WTC11 (cell line): ENCODE measurements around the gene MLF2. TPM values are rescaled to one million over a fixed set of nuclear protein-coding genes. Genes with fewer than 3 reads are reported as not detected.

Source experiments
- ATAC-seq: fragments of 200-7000 bp; cut with Tn5 transposase; 2 replicates; pipeline ENCODE4 v1.10.0; 2021; ENCODE audit warnings: mild to moderate bottlenecking, moderate library complexity
- CTCF ChIA-PET: fragments of 300-600 bp; sonication (Branson Sonifier 250); formaldehyde crosslinking; loops from one replicate; lab custom pipeline; 2021; ENCODE audit warnings: antibody characterized with exemption; lab: Charles Lee
- POLR2A ChIA-PET: fragments of 350-600 bp; sonication (Branson Sonifier 250); formaldehyde crosslinking; loops from one replicate; lab custom pipeline; 2021; ENCODE audit warnings: antibody characterized with exemption; lab: Charles Lee
- DNase-seq: peaks from one replicate; pipeline ENCODE4 v3.0.0; 2021; ENCODE audit warnings: low spot score
- H3K27ac Mint-ChIP-seq: 2 replicates; pipeline ENCODE4 v1.8.0; 2021; ENCODE audit warnings: mixed read lengths
- H3K27me3 Mint-ChIP-seq: 2 replicates; pipeline ENCODE4 v1.8.0; 2021; ENCODE audit warnings: low read depth, mild to moderate bottlenecking, moderate library complexity, mixed read lengths
- H3K36me3 Mint-ChIP-seq: 2 replicates; pipeline ENCODE4 v1.8.0; 2021; ENCODE audit warnings: mixed read lengths
- H3K4me1 Mint-ChIP-seq: 2 replicates; pipeline ENCODE4 v1.8.0; 2022; ENCODE audit warnings: mixed read lengths
- H3K4me3 Mint-ChIP-seq: 2 replicates; pipeline ENCODE4 v1.8.0; 2021; ENCODE audit warnings: mild to moderate bottlenecking, moderate library complexity, mixed read lengths
- H3K9me3 Mint-ChIP-seq: 2 replicates; pipeline ENCODE4 v1.8.0; 2021; ENCODE audit warnings: mixed read lengths
- ATF3 ChIP-seq: sonication (generic); formaldehyde crosslinking; conservative IDR thresholded peaks from 2 replicates; pipeline ENCODE4 v1.8.1; 2022; ENCODE audit warnings: mild to moderate bottlenecking, missing genetic modification reagents
- CREB1 ChIP-seq: sonication (generic); formaldehyde crosslinking; IDR thresholded peaks from 2 replicates; pipeline ENCODE4 v1.8.0; 2023; ENCODE audit warnings: mild to moderate bottlenecking, missing genetic modification reagents
- CREM ChIP-seq: sonication (generic); formaldehyde crosslinking; IDR thresholded peaks from 2 replicates; pipeline ENCODE4 v1.8.1; 2022; ENCODE audit warnings: mild to moderate bottlenecking, missing genetic modification reagents, moderate library complexity
- CTCF ChIP-seq: fragments of 200-600 bp; IDR thresholded peaks from 2 replicates; pipeline ENCODE4 v1.8.0; 2022; ENCODE audit warnings: antibody characterized with exemption
- ESRRA ChIP-seq: sonication (generic); formaldehyde crosslinking; IDR thresholded peaks from 2 replicates; pipeline ENCODE4 v1.8.1; 2022; ENCODE audit warnings: mild to moderate bottlenecking, missing genetic modification reagents, borderline replicate concordance
- FOXP1 ChIP-seq: sonication (generic); formaldehyde crosslinking; IDR thresholded peaks from 2 replicates; pipeline ENCODE4 v1.8.0; 2022; ENCODE audit warnings: missing genetic modification reagents, mild to moderate bottlenecking, moderate library complexity, borderline replicate concordance
- IRF2 ChIP-seq: sonication (generic); formaldehyde crosslinking; IDR thresholded peaks from 2 replicates; pipeline ENCODE4 v1.8.0; 2022; ENCODE audit warnings: low read depth, missing genetic modification reagents, borderline replicate concordance
- NFATC4 ChIP-seq: fragments of 250-450 bp; sonication (Bioruptor Pico); IDR thresholded peaks from 2 replicates; pipeline ENCODE4 v1.9.0; 2021; ENCODE audit warnings: mild to moderate bottlenecking
- SMAD3 ChIP-seq: sonication (generic); formaldehyde crosslinking; IDR thresholded peaks from 2 replicates; pipeline ENCODE4 v1.8.0; 2022; ENCODE audit warnings: missing genetic modification reagents, mild to moderate bottlenecking, borderline replicate concordance
- TCF7 ChIP-seq: sonication (generic); formaldehyde crosslinking; IDR thresholded peaks from 2 replicates; pipeline ENCODE4 v1.8.0; 2022; ENCODE audit warnings: mild to moderate bottlenecking, low read depth, missing genetic modification reagents, moderate library complexity
- ZMAT4 ChIP-seq: fragments of 250-450 bp; sonication (Bioruptor Pico); IDR thresholded peaks from 2 replicates; pipeline ENCODE4 v1.9.0; 2021; ENCODE audit warnings: mild to moderate bottlenecking
- ZNF138 ChIP-seq: sonication (generic); formaldehyde crosslinking; conservative IDR thresholded peaks from 2 replicates; pipeline ENCODE4 v1.8.1; 2022; ENCODE audit warnings: mild to moderate bottlenecking, moderate library complexity, missing genetic modification reagents
- ZNF396 ChIP-seq: fragments of 250-450 bp; sonication (Bioruptor Pico); IDR thresholded peaks from 2 replicates; pipeline ENCODE4 v1.8.0; 2021; ENCODE audit warnings: mild to moderate bottlenecking, moderate library complexity, borderline replicate concordance
- total RNA-seq: library from RNA; stranded (reverse); gene quantifications from 3 replicates; pipeline ENCODE4 v1.2.3, GENCODE V29; 2021
- TF ChIP-seq, protein P1 (sequence below): sonication (generic); formaldehyde crosslinking; IDR thresholded peaks from 2 replicates; pipeline ENCODE4 v1.8.0; 2023; ENCODE audit warnings: mild to moderate bottlenecking, missing genetic modification reagents
- TF ChIP-seq, protein P2 (sequence below): sonication (generic); formaldehyde crosslinking; IDR thresholded peaks from 2 replicates; pipeline ENCODE4 v1.8.1; 2023; ENCODE audit warnings: mild to moderate bottlenecking, missing genetic modification reagents
- TF ChIP-seq, protein P3 (sequence below): sonication (generic); formaldehyde crosslinking; IDR thresholded peaks from 2 replicates; pipeline ENCODE4 v1.8.0; 2023; ENCODE audit warnings: missing genetic modification reagents
- TF ChIP-seq, protein P4 (sequence below): fragments of 250-450 bp; sonication (Bioruptor Pico); conservative IDR thresholded peaks from 2 replicates; pipeline ENCODE4 v1.9.0; 2021; ENCODE audit warnings: mild to moderate bottlenecking

MLF2 gene
- total RNA-seq, 1 experiment from 2014 or later = 236 TPM

GRCh38 chr12:6784296-6784695 is 31.4 kb upstream of the MLF2 start (continued):
- TF ChIP-seq, protein P1, sequence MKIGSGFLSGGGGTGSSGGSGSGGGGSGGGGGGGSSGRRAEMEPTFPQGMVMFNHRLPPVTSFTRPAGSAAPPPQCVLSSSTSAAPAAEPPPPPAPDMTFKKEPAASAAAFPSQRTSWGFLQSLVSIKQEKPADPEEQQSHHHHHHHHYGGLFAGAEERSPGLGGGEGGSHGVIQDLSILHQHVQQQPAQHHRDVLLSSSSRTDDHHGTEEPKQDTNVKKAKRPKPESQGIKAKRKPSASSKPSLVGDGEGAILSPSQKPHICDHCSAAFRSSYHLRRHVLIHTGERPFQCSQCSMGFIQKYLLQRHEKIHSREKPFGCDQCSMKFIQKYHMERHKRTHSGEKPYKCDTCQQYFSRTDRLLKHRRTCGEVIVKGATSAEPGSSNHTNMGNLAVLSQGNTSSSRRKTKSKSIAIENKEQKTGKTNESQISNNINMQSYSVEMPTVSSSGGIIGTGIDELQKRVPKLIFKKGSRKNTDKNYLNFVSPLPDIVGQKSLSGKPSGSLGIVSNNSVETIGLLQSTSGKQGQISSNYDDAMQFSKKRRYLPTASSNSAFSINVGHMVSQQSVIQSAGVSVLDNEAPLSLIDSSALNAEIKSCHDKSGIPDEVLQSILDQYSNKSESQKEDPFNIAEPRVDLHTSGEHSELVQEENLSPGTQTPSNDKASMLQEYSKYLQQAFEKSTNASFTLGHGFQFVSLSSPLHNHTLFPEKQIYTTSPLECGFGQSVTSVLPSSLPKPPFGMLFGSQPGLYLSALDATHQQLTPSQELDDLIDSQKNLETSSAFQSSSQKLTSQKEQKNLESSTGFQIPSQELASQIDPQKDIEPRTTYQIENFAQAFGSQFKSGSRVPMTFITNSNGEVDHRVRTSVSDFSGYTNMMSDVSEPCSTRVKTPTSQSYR (CRISPR knock-in tag) = no peak
- TF ChIP-seq TCF7 (CRISPR knock-in tag) (no peak), ATF3 (CRISPR knock-in tag) (no peak), CTCF (no peak), FOXP1 (CRISPR knock-in tag) (no peak), ESRRA (CRISPR knock-in tag) (no peak), ZNF138 (CRISPR knock-in tag) (no peak), ZNF396 (CRISPR knock-in tag) (no peak)
- TF ChIP-seq, protein P2, sequence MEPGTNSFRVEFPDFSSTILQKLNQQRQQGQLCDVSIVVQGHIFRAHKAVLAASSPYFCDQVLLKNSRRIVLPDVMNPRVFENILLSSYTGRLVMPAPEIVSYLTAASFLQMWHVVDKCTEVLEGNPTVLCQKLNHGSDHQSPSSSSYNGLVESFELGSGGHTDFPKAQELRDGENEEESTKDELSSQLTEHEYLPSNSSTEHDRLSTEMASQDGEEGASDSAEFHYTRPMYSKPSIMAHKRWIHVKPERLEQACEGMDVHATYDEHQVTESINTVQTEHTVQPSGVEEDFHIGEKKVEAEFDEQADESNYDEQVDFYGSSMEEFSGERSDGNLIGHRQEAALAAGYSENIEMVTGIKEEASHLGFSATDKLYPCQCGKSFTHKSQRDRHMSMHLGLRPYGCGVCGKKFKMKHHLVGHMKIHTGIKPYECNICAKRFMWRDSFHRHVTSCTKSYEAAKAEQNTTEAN (CRISPR knock-in tag) = no peak
- TF ChIP-seq, all 79 proteins: peak for 0

DNA sequence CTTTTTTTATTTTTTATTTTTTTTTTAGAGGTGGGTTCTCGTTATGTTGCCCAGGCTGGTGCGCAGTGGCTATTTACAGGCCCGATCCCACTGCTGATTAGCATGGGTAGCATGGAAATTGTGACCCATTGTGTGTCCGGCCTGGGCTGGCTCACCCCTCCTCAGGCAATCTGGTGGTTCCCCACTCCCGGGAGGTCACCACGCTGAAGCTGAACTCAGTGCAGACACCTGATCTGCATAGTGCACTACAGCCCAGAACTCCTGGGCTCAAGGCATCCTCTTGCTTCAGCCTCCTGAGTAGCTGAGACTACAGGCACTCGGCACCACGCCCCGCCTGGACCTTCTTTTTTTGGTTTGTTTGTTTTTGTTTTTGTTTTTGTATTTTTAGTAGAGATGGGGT is 30.9 kb upstream of the MLF2 start:
- Mint-ChIP-seq H3K4me1 (peaks cover 19% of the 10 kb centered on the region), H3K9me3 (no peaks in the 10 kb centered on the region), H3K27ac (no peak overlapping the region), H3K27me3 (no peaks in the 10 kb centered on the region; the same call in none of the 2 replicates), H3K36me3 (no peaks in the 10 kb centered on the region), H3K4me3 (no peak overlapping the region)
- ChIA-PET CTCF (interaction anchor here (1.0 to 1.4 kb wide), 2 partner anchors 30 to 47 kb away, joined by 3 read pairs; no protein-coding TSS in a partner anchor), POLR2A (interaction anchor here (0.9 kb wide), 1 partner anchor 45 kb away, joined by 3 read pairs; no protein-coding TSS in a partner anchor)
- DNase-seq = no peak
- no peak for ATAC-seq
- TF ChIP-seq CREM (CRISPR knock-in tag) (no peak), ZMAT4 (CRISPR knock-in tag) (no peak), CREB1 (no peak), IRF2 (CRISPR knock-in tag) (no peak), SMAD3 (no peak), NFATC4 (CRISPR knock-in tag) (no peak), ZNF396 (CRISPR knock-in tag) (no peak), ZNF138 (CRISPR knock-in tag) (no peak), ATF3 (CRISPR knock-in tag) (no peak)
- TF ChIP-seq, protein P3, sequence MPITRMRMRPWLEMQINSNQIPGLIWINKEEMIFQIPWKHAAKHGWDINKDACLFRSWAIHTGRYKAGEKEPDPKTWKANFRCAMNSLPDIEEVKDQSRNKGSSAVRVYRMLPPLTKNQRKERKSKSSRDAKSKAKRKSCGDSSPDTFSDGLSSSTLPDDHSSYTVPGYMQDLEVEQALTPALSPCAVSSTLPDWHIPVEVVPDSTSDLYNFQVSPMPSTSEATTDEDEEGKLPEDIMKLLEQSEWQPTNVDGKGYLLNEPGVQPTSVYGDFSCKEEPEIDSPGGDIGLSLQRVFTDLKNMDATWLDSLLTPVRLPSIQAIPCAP = no peak
- TF ChIP-seq, protein P4, sequence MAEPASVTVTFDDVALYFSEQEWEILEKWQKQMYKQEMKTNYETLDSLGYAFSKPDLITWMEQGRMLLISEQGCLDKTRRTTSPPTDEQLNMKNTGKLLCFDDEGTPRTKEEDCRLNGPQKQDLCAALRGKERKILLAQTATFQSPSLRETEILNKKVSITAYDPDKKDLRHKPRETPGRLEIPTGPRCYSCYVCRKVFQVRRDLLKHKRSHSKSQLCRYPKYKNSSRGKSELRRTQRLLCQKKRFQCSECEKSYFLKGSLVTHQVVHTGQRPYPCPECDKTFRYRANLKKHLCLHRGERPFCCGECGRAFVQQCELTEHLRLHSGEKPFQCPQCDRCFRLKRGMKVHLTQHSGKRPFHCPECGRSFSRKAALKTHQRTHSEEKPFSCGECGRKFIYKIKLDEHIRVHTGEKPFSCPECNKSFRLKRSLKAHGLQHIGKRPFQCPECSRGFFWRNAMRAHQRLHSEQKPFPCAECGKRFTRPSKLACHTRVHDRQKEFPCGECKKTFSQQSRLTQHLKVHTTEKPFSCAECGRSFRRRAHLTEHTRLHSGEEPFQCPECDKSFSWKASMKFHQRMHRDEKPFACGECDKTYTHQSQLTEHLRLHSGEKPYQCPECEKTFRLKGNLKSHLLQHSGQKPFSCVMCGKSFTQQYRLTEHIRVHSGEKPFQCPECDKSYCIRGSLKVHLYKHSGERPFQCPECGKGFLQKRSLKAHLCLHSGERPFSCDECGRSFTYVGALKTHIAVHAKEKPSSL (CRISPR knock-in tag) = no peak
- TF ChIP-seq, protein P2 (CRISPR knock-in tag) = no peak
